Left kidney (tissue), 2 donors: ENCODE data around the gene TMEM212. TPM values are rescaled to one million over a fixed set of nuclear protein-coding genes. Genes with fewer than 3 reads are reported as not detected.
"Not testable (repeated sequence)": the region's sequence is repeated elsewhere in the genome, so short reads cannot be mapped to it uniquely, and the experiment has no call there.

Experiments
- DNase-seq: peaks from one replicate; pipeline ENCODE4 v3.0.0-alpha.2; 2013
- polyA plus RNA-seq: library from polyadenylated mRNA; unstranded; fragments of 120-200 nt; gene quantifications from one replicate; pipeline ENCODE4 v1.2.1, GENCODE V29; 2013; ENCODE audit not compliant: insufficient read length

Gene TMEM212
- polyA plus RNA-seq, 1 donor = 0.32 TPM

- no peak for DNase-seq
Observed at GRCh38 chr3:171890398-171890797, 47.2 kb downstream of the TMEM212 start.

GRCh38 chr3:171892457-171892856 lies 49.3 kb downstream of the TMEM212 start:
- DNase-seq = no peak

GRCh38 chr3:171895291-171895690 lies 52.1 kb downstream of the TMEM212 start:
- DNase-seq = no peak

GRCh38 chr3:171895900-171896299 lies 52.8 kb downstream of the TMEM212 start:
- no peak for DNase-seq

GRCh38 chr3:171896316-171896715 lies 53.2 kb downstream of the TMEM212 start:
- DNase-seq = no peak

GRCh38 chr3:171898192-171898591 lies 55.0 kb downstream of the TMEM212 start:
- no peak for DNase-seq

- DNase-seq = no peak
Observed at GRCh38 chr3:171900446-171900845, 57.3 kb downstream of the TMEM212 start.

- no peak for DNase-seq
Observed at GRCh38 chr3:171901615-171902312, 58.6 kb downstream of the TMEM212 start.

- DNase-seq = no peak
Observed at GRCh38 chr3:171904829-171905228, 61.7 kb downstream of the TMEM212 start.

GRCh38 chr3:171906503-171906902 lies 63.4 kb downstream of the TMEM212 start:
- DNase-seq = not testable (repeated sequence)

GRCh38 chr3:171906951-171907676 lies 64.0 kb downstream of the TMEM212 start:
- DNase-seq = no peak

GRCh38 chr3:171907761-171908160 lies 64.6 kb downstream of the TMEM212 start:
- no peak for DNase-seq

- DNase-seq = no peak
Observed at GRCh38 chr3:171908731-171909130, 65.6 kb downstream of the TMEM212 start.

Other genes starting within 250 kb of the TMEM212 start
- gene PLD1, start 32.9 kb upstream of the TMEM212 start, polyA plus RNA-seq = 15.7 TPM
- 62.2 TPM for gene FNDC3B, start 196.2 kb downstream of the TMEM212 start, polyA plus RNA-seq